CD4-positive, alpha-beta T cell (primary cell): ENCODE data around the gene PKHD1. TPM values are rescaled to one million over a fixed set of nuclear protein-coding genes. Genes with fewer than 3 reads are reported as not detected.

Experiments used
- ATAC-seq: fragments of 200-7000 bp; cut with Tn5 transposase; one replicate; pipeline ENCODE4 v1.10.0; 2022; ENCODE audit warnings: mild to moderate bottlenecking; ENCODE audit not compliant: poor library complexity
- CTCF ChIA-PET: fragments of 350-600 bp; sonication (Branson Sonifier 250); formaldehyde crosslinking; loops from one replicate; lab custom pipeline; 2021; ENCODE audit warnings: antibody characterized with exemption, inconsistent platforms; lab: Charles Lee
- POLR2A ChIA-PET: fragments of 350-600 bp; sonication (Branson Sonifier 250); formaldehyde crosslinking; loops from one replicate; lab custom pipeline; 2021; ENCODE audit warnings: antibody characterized with exemption, inconsistent platforms; lab: Charles Lee
- DNase-seq, 14 experiments: peaks; one replicate each; pipeline ENCODE4 v3.0.0-alpha.2; 2013 to 2020; ENCODE audit warnings: mixed read lengths in 2 of 14
- H3K27ac ChIP-seq, 2 donors: one replicate each; pipeline versions ENCODE4 v1.5.1 to v1.7.0; 2013; ENCODE audit warnings: low read length in 2 of 2, low read depth in 1 of 2, mild to moderate bottlenecking in 1 of 2
- H3K27me3 ChIP-seq, 2 experiments: 1 replicate in 1 of 2; 2 replicates in 1 of 2; pipeline versions ENCODE4 v1.6.1 to v1.7.0; 2013; ENCODE audit warnings: low read length in 2 of 2, control low read depth in 1 of 2, mild to moderate bottlenecking in 1 of 2, moderate library complexity in 1 of 2; ENCODE audit not compliant: insufficient read depth in 2 of 2, control insufficient read depth in 1 of 2
- H3K36me3 ChIP-seq: one replicate; pipeline ENCODE4 v1.6.1; 2013; ENCODE audit warnings: low read length, control low read depth; ENCODE audit not compliant: insufficient read depth
- H3K4me1 ChIP-seq: one replicate; pipeline ENCODE4 v1.6.1; 2013; ENCODE audit warnings: low read length, control low read depth; ENCODE audit not compliant: insufficient read depth
- H3K4me3 ChIP-seq: one replicate; pipeline ENCODE4 v1.5.1; 2013; ENCODE audit warnings: mild to moderate bottlenecking, low read length, moderate library complexity
- H3K9me3 ChIP-seq, 2 experiments: 1 replicate in 1 of 2; 2 replicates in 1 of 2; pipeline versions ENCODE4 v1.6.1 to v1.7.0; 2013; ENCODE audit warnings: low read length in 2 of 2, mild to moderate bottlenecking in 2 of 2, control low read depth in 1 of 2, moderate library complexity in 1 of 2; ENCODE audit not compliant: control insufficient read depth in 1 of 2, insufficient read depth in 1 of 2
- H3K27ac Mint-ChIP-seq: one replicate; pipeline ENCODE4 v1.8.0; 2020; ENCODE audit warnings: mixed read lengths
- H3K27me3 Mint-ChIP-seq: one replicate; pipeline ENCODE4 v1.8.0; 2021; ENCODE audit warnings: mixed read lengths
- H3K36me3 Mint-ChIP-seq: one replicate; pipeline ENCODE4 v1.8.0; 2021; ENCODE audit warnings: low read depth, mixed read lengths
- H3K4me1 Mint-ChIP-seq: one replicate; pipeline ENCODE4 v1.8.0; 2021; ENCODE audit warnings: low read depth, mixed read lengths
- H3K4me3 Mint-ChIP-seq: one replicate; pipeline ENCODE4 v1.8.0; 2020; ENCODE audit warnings: mild to moderate bottlenecking, mixed read lengths
- H3K9me3 Mint-ChIP-seq: one replicate; pipeline ENCODE4 v1.8.0; 2020; ENCODE audit warnings: mixed read lengths
- intact Hi-C, 2 experiments: fragments of 100-400 bp; cut with DNase I in 1 of 2; cut with micrococcal nuclease in 1 of 2; formaldehyde crosslinking; loops; one replicate each; pipeline versions ENCODE4 v1.15.1 to v1.9.0; 2023 to 2025; cut with DNase I, micrococcal nuclease
- total RNA-seq, 174 experiments: library from RNA in 2 of 174; stranded (reverse) in 2 of 174; gene quantifications; one replicate each; pipeline ENCODE4 v1.2.3 and lab custom pipeline; 2021 to 2026
- TF ChIP-seq, protein P1 (sequence below): fragments of 200-600 bp; IDR thresholded peaks from one replicate; pipeline ENCODE4 v1.8.0; 2022; ENCODE audit warnings: antibody characterized with exemption, mild to moderate bottlenecking

The PKHD1 gene
- total RNA-seq, 2 experiments from 2014 or later = 0.03 TPM; not detected in 1

DNA sequence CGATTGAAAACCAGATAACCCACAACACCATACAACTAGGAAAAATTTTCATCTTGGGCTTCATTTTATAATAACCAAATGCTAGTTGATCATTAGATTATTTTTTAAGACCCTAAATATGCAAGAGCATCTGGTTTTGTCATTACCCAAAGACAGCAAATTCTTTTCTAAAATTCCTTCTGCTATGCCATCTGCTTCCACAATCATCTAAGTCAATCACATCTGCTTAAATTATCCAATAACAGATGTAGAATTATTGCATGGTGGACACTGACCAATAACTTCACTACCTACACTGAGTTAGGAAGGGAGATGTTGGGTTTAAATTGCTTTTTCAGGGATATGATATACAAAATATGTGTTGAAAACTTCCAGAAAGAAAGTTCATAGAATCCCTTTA is 41.9 kb downstream of the PKHD1 start:
- H3K27ac Mint-ChIP-seq = no peak overlapping the region
- H3K9me3 Mint-ChIP-seq = no peaks in the 10 kb centered on the region
- Histone ChIP-seq H3K27ac (no peak overlapping the region), H3K9me3 (no peaks in the 10 kb centered on the region), H3K4me3 (no peak overlapping the region), H3K4me1 (no peaks in the 10 kb centered on the region), H3K27me3 (no peaks in the 10 kb centered on the region), H3K36me3 (no peaks in the 10 kb centered on the region)
- ChIA-PET POLR2A (no interaction called here), CTCF (no interaction called here)
- intact Hi-C loops = no loop called here
- H3K27me3 Mint-ChIP-seq = peaks cover 28% of the 10 kb centered on the region
- H3K36me3 Mint-ChIP-seq = no peaks in the 10 kb centered on the region
- ATAC-seq (no peak), DNase-seq (no peak)
- H3K4me3 Mint-ChIP-seq = no peak overlapping the region
- TF ChIP-seq, protein P1, sequence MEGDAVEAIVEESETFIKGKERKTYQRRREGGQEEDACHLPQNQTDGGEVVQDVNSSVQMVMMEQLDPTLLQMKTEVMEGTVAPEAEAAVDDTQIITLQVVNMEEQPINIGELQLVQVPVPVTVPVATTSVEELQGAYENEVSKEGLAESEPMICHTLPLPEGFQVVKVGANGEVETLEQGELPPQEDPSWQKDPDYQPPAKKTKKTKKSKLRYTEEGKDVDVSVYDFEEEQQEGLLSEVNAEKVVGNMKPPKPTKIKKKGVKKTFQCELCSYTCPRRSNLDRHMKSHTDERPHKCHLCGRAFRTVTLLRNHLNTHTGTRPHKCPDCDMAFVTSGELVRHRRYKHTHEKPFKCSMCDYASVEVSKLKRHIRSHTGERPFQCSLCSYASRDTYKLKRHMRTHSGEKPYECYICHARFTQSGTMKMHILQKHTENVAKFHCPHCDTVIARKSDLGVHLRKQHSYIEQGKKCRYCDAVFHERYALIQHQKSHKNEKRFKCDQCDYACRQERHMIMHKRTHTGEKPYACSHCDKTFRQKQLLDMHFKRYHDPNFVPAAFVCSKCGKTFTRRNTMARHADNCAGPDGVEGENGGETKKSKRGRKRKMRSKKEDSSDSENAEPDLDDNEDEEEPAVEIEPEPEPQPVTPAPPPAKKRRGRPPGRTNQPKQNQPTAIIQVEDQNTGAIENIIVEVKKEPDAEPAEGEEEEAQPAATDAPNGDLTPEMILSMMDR = no peak
- no peaks in the 10 kb centered on the region for H3K4me1 Mint-ChIP-seq

DNA sequence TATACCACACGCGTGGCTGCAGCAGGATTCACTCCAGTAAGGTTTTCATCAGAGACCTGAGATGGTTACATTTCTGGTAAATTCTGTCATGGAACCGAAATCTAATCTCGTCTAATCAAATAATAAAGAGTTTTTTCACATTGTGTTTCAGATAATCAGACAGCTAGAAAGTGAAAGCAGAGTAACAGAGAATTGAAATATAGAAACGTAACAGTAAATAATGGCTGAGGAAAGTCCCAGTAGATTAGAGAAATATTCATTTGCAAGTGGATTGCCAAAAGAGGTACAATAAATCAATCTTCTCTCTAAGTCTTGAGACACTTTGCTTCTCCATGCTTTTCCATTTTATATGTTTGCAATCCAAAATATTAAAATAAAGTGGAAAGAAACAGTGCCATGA is 42.4 kb downstream of the PKHD1 start:
- no peaks in the 10 kb centered on the region for H3K9me3 Mint-ChIP-seq
- H3K4me1 ChIP-seq = no peaks in the 10 kb centered on the region
- H3K36me3 ChIP-seq = no peaks in the 10 kb centered on the region
- ATAC-seq = no peak
- DNase-seq = no peak
- no peak overlapping the region for H3K27ac Mint-ChIP-seq
- no peaks in the 10 kb centered on the region for H3K36me3 Mint-ChIP-seq
- H3K27ac ChIP-seq = no peak overlapping the region
- TF ChIP-seq, protein P1 = no peak
- peaks cover 28% of the 10 kb centered on the region for H3K27me3 Mint-ChIP-seq
- no peak overlapping the region for H3K4me3 ChIP-seq
- ChIA-PET POLR2A (no interaction called here), CTCF (no interaction called here)
- no peaks in the 10 kb centered on the region for H3K27me3 ChIP-seq
- H3K4me3 Mint-ChIP-seq = no peak overlapping the region
- no peaks in the 10 kb centered on the region for H3K9me3 ChIP-seq
- intact Hi-C loops = no loop called here
- no peaks in the 10 kb centered on the region for H3K4me1 Mint-ChIP-seq

DNA sequence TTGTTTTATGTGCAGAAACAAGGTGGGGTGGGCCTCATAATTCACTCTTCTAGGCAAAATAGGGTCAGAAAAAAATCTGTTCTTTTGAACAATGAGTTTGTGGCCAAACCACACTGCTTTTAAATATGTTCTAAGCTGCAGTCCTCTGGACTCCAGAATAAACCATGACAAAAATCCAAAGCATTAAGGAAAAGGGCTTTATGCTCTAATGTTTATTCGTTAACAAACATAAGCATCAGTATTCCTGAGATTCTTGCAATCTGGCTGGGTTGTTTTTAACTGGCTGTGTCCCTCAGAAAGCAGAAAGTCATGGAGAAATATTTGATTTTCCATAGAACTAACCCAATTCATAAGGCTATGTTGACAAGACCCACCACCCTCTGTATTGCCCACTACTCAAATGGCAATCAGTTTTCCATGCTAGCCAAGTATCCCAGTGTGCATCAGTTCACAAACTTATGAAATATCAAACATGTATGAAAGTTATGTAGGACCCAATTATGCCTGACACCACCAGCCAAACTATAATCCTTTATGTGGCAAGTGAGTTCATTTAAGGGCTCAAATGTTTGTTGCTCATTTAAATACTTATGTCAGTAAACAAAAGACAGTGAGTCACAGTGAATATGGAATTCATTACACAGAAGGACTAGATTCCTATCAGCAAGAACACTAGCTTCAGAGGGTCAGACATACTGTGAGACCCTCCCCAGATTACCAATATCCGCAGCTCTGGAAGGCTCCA is 45.1 kb downstream of the PKHD1 start:
- H3K27me3 Mint-ChIP-seq = peaks cover 27% of the 10 kb centered on the region
- H3K4me1 Mint-ChIP-seq = no peaks in the 10 kb centered on the region
- TF ChIP-seq, protein P1 = no peak

More for the DNA sequence above, 45.1 kb downstream of the PKHD1 start:
- ATAC-seq = no peak
- intact Hi-C loops = no loop called here
- no peaks in the 10 kb centered on the region for H3K36me3 Mint-ChIP-seq
- no peaks in the 10 kb centered on the region for H3K9me3 ChIP-seq
- ChIA-PET CTCF (no interaction called here), POLR2A (no interaction called here)
- no peak overlapping the region for H3K4me3 ChIP-seq
- H3K4me1 ChIP-seq = no peaks in the 10 kb centered on the region
- no peaks in the 10 kb centered on the region for H3K9me3 Mint-ChIP-seq
- H3K27ac Mint-ChIP-seq = no peak overlapping the region
- no peak overlapping the region for H3K4me3 Mint-ChIP-seq
- H3K36me3 ChIP-seq = no peaks in the 10 kb centered on the region
- no peak for DNase-seq
- no peaks in the 10 kb centered on the region for H3K27me3 ChIP-seq
- no peak overlapping the region for H3K27ac ChIP-seq
